Kasumi-1 (cell line): ENCODE results near the gene BRD7.

Experiments used
- DNase-seq, 2 experiments: peaks; one replicate each; lab custom pipeline; 2025; lab: John Stamatoyannopoulos, UW

Gene BRD7

GRCh38 chr16:50303041-50303604, 65.7 kb downstream of the BRD7 start:
- DNase-seq = no peak

DNA sequence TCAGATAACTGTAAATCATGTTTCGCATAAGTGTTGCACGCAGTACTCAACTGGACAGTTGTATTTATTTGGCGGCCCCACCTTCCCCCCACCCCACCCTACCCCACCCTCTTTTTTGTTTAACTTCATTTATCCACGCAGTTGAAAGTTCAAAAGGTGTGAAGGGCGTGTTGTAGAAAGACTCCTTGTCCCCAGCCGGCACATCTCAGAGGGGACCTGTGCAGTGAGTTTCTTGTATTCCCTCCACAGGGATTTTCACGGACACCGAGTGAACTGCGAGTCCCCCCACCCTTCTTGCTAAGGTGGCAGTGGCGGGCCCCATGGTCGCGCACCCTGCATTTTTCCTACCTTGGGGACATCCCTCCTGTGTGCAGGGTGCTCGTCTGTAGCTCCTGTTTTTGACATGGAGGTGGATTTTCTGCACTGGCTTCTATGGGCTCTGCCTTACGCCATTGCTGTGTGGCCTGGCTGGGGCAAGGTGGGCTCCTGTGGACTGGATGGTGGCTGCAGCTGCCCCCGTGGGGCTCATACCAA, 66.2 kb downstream of the BRD7 start:
- no peak for DNase-seq

GRCh38 chr16:50301626-50302471, 66.9 kb downstream of the BRD7 start:
- DNase-seq = no peak

- DNase-seq = no peak
These were observed 67.7 kb downstream of the BRD7 start for GRCh38 chr16:50300942-50301625.

DNA sequence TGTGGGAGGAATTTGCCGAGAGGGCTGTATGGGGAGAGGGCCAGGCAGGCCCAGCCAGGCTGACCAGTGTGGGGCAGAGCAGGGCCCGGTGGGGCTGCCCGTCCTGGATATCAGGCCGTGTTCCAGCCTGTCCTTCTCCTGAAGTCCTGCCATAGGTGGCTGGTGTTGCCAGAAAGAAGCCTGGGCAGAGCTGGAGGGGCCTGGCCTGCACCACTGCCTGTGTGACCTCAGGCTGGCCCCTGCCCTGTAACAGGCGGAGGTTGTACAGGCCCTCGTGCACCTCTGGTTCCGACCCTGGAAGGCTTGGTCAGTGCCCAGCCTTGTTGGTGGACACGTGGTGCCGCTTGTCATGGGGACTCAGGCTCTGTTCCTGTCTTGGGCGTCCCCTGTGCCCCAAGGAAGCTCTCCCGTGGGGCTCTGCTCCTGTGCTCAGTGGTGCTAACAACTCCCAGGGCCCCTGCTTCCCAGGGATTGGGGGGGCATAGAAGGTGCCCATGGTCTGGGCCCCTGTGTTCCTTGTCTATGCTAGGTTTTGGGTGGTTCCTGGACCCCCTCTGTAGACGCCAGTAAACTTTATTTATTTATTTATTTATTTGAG, 69.2 kb downstream of the BRD7 start:
- DNase-seq = no peak

- no peak for DNase-seq
These were observed 69.9 kb downstream of the BRD7 start for GRCh38 chr16:50298591-50299507.

- no peak for DNase-seq
These were observed 70.7 kb downstream of the BRD7 start for GRCh38 chr16:50298075-50298460.

GRCh38 chr16:50297301-50298074, 71.3 kb downstream of the BRD7 start:
- DNase-seq = no peak

DNA sequence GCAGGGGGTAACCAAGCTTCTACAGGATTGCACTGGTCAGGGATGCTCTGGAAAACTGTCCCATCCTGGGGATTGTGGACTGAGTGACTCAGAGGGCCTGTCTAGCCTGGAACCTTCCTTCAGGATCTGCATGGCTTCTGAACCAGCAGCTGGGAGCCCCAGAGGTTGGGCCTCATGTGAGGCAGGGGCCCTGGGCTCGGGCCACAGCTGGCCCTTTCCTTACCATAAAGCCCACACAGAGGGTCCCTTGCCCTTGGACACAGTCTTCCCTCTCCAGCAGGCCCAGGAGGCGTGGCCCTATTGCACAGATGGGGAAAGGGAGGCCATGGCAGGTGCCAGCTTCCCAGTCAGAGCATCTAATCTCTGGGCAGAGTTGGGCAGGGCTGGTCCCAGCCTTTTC, 72.0 kb downstream of the BRD7 start:
- no peak for DNase-seq

DNA sequence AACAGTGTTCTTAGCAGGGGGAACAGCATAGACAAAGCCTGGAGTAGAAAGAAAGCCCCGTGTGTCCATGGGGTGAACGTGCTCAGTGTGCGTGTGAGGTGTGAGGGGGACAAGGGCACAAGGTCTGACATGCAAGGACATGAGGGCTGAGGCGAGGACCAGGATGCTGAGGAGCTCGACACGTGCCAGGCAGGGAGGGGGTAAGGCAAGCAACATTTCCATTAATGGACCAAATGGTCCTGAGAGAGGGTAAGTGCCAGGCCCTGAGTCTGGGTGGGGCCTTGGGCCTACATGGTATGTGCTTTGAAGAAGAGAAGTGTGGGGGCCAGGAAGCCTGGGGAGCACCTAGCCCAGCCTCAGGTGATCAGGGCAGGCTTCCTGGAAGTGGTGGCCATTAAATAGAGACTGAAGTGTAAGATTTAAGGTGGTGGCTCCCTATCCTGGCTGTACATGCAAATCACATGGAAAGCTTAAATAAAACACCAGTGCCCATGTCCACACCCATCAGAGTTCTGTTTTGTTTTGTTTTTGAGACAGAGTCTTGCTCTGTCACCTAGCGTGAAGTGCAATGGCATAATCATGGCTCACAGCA, 73.2 kb downstream of the BRD7 start:
- no peak for DNase-seq

- DNase-seq = no peak
These were observed 73.8 kb downstream of the BRD7 start for GRCh38 chr16:50294955-50295354.

DNA sequence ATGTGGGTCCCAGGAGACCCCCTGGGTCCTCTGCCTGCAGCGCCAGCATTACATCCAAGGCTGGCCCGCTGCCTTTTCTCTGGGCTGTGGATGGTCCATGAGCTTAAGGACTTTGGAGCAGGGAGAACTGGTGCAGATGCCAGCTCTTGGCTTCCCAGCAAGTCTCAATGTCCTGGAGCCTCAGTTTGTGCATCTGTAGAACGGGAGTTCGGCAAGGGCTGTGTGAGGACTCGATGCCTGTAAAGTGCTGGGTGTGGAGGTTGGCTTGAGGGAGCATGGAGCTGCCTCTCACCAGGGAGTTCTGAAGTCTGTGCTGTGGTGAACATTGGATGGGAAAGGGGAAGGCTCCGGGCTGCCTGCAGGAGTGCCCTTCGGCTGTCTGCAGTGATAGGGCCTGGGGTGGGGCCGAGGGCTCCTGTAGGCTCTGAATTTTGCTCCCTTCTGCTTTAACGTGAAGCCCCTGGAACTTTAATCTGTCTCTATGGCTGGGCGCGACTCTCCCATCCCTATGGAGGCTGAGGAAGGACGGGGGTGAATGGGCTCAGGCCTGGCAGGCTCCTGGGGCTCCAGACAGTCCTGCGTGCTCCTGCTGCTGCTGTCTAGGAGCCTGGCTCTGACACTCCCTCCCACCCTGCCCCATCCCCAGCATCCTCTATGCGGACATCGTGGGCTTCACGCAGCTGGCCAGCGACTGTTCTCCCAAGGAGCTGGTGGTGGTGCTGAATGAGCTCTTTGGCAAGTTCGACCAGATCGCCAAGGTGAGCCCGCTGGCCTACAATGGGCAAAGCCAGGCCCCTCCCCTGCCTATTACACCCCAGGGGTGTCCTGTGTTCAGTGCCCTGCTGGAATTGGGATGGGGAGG, 74.6 kb downstream of the BRD7 start:
- no peak for DNase-seq

DNA sequence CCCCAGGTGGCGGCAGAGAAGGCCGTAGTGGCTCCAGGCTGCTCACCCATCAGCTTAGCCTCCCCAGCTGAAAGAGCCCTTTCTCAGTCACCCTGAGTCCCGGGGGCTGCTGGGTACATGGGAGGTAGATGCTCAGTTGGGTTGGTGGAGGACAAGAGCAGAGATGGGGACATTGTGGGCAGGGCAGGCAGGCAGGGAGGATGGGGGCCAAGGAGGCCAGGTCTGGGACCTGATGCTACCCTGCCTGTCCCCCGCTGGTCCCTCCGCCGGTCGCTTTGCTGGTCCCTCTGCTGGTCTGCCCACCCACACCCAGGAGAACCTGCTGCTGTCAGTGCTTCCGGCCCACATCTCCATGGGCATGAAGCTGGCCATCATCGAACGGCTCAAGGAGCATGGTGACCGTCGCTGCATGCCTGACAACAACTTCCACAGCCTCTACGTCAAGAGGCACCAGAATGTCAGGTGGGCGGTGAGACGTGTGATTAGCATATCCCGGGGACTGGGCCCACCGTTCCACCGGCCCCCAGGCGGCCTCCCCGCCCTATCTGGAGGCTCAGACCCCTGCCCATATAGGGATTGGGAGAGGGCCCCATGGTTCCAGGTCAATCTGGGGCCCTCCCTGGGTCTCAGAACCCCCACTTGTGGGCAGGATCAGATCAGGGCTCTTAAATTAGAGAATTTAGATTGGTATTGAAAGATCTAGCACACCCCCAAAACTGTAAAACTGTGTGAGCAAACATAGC, 75.6 kb downstream of the BRD7 start:
- DNase-seq = no peak

DNA sequence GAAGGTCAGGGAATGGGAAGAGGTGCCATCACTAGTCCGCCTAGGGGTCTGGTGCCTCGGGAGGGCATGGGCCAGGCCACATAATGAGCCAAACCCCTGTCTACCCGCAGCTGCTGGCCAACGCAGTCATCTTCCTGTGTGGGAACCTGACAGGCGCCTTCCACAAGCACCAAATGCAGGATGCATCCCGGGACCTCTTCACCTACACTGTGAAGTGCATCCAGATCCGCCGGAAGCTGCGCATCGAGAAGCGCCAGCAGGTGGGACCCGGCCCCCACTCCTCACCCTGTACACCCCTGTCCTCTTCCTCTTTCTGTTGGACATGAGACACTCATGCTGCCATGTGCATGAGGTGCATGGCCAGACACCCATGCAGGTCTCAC, 76.2 kb downstream of the BRD7 start:
- DNase-seq = no peak

DNA sequence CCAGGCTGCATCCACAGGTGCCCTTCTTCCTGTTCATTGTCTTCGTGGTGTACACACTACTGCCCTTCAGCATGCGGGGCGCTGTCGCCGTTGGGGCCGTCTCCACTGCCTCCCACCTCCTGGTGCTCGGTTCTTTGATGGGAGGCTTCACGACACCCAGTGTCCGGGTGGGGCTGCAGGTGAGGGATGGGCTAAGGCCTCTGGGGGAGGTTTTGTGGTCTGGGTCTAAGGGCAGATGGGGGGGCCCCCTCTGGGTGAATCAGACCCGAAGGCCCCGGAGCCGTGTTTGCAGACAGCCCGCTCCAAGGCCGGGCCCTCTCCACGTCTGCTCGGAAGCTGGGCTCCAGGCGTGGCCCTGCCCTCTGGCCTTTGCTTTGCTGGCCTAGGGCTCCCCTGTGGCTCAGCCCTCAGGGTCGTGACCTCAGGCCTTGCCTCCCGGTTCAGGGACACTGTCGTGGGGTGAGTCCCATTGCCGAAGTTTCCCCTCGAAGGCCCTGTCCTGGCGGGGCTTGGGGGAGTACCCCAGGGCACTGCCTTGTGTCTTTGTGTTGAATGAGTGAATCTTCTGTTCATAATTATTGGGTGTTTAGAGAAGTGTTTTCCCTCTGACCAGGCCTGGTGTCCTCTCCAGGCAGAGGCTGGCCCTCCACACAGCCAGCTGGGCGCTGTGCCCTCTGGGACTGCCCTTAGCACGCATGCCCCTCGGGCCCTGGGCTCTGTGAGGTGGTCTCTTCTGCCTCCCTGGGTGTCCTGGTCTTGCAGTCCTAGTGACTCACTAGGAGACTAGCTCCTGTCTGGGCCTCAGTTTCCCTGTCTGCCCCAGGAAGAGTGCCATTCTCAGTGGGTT, 76.8 kb downstream of the BRD7 start:
- DNase-seq = no peak

DNA sequence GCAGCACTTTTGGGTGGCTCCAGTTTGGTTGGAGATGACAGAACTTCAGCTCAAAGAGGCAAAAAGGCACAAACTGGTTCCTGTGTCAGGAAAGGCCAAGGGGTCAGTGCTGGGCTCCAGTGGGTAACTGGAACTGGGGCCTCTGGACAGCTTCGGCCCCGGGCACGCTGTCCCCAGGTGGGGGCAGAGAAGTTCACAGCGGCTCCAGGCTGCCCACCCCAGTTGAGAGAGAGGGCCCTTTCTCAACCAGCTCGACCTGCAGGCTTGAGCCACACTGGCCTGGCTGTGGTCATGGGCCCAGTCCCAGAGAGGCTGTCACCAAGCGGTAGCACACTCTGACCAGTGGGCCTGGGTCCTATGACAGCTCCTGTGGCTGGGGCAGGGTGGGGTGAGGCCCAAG, 77.9 kb downstream of the BRD7 start:
- no peak for DNase-seq

GRCh38 chr16:50289950-50290764, 78.6 kb downstream of the BRD7 start:
- no peak for DNase-seq
